Inferior parietal cortex (tissue), 1 donor: Measurements from ENCODE around the gene CHIA.

Experiments
- DNase-seq: peaks from one replicate; pipeline ENCODE4 v3.0.0-alpha.2; 2016; ENCODE audit errors: extremely low spot score

CHIA gene

DNA sequence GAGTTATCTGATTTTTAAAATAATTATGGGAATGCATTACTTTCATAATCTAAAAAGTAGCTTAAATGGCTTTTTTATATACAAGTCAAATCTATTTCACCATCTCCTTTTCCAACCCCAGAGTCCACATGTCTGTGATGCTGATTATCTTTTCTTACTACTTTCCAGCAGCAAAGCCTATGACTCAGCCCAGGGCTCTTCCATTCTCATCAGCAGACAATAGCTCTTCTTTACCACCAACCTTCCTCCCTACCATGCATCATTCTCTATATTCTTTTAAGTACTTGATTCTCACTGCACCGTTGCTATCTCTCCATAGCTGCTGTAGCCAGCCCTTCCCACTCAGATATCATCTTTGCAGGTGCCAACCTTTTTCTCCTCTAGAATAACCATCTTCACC, 75.6 kb downstream of the CHIA start:
- DNase-seq, result no peak

- no peak for DNase-seq
These were observed 78.5 kb downstream of the CHIA start for GRCh38 chr1:111369177-111369576.

GRCh38 chr1:111369645-111370044, 79.0 kb downstream of the CHIA start:
- no peak for DNase-seq
